ENCODE measurements around the gene HELQ. TPM values are rescaled to one million over a fixed set of nuclear protein-coding genes. Genes with fewer than 3 reads are reported as not detected.
A peak's percentile ranks its signal among the peaks of the same experiment; 100 is the strongest.

Gene HELQ
- total and polyA plus RNA-seq, 3 experiments from 2014 or later = 14.0 to 23.5 (median 15.3) TPM

DNA sequence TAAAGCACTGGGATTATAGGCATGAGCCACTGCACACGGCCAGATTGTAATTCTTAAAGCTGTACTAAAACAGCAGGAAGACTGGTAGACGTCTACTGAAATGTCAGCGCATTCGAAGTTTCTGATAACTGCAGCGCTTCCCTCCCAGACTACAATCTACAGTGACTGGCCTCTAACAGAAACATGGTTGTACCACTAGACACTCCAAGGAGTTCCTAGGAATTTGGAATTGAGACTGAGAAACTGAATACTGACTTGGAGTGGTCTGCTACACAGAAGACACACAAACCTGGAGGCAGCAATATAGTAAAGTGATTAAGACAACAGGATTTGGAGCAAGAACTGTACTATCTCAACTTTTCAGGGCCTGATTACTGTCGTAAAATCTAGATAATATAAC is 937 bp downstream of the HELQ start:
- no peaks in the 10 kb centered on the region for H3K9me3 Mint-ChIP-seq
- H3K4me1 Mint-ChIP-seq = peaks cover 43 to 76% (median 67%) of the 10 kb centered on the region in 3 donors
- peaks cover 0 to 77% (median 19%) of the 10 kb centered on the region in 3 donors for H3K36me3 Mint-ChIP-seq
- peak overlapping the region; percentile 80 for H3K4me3 ChIP-seq (ENCODE audit: low read length)
- no peaks in the 10 kb centered on the region for H3K9me3 ChIP-seq (ENCODE audit: low read length)
- ChIA-PET POLR2A (interaction anchor here (0.6 to 2.1 kb wide), 5 partner anchors 30 to 1025 kb away, joined by 4 to 24 read pairs (median 9); partner anchors contain the start of genes ABRAXAS1 and COQ2), CTCF (interaction anchor here (0.9 to 2.0 kb wide), 3 partner anchors 9 to 47 kb away, joined by 3 to 6 read pairs (median 4); no protein-coding TSS in a partner anchor)
- peak overlapping the region; percentile 98 to 100 (median 100) for H3K4me3 Mint-ChIP-seq
- peak overlapping the region; percentile 100 for H3K27ac Mint-ChIP-seq
- no peaks in the 10 kb centered on the region for H3K27me3 ChIP-seq (ENCODE audit: insufficient read depth, low read length, poor library complexity, severe bottlenecking)
- H3K27ac ChIP-seq (ENCODE audit: low read depth, low read length) = peak overlapping the region; percentile 99
- H3K36me3 ChIP-seq (ENCODE audit: insufficient read depth, low read length) = peaks cover 13% of the 10 kb centered on the region
- H3K27me3 Mint-ChIP-seq = peaks cover 0 to 2% of the 10 kb centered on the region in 2 donors
- DNase-seq = peak in 1 of 5 donors; percentile 16
- peaks cover 35% of the 10 kb centered on the region for H3K4me1 ChIP-seq (ENCODE audit: insufficient read depth, low read length)

- no peaks in the 10 kb centered on the region for H3K27me3 ChIP-seq (ENCODE audit: insufficient read depth, low read length, poor library complexity, severe bottlenecking)
- no peak overlapping the region for H3K27ac ChIP-seq (ENCODE audit: low read depth, low read length)
- POLR2A ChIA-PET = no interaction called here
- CTCF ChIA-PET = no interaction called here
- peaks cover 0 to 59% (median 13%) of the 10 kb centered on the region in 3 donors for H3K36me3 Mint-ChIP-seq
- H3K27me3 Mint-ChIP-seq = no peaks in the 10 kb centered on the region
- DNase-seq = no peak
- H3K4me3 ChIP-seq (ENCODE audit: low read length) = no peak overlapping the region
- H3K27ac Mint-ChIP-seq = peak overlapping the region in 7 of 8 donors; percentile 4 to 84 (median 39)
- no peaks in the 10 kb centered on the region for H3K9me3 ChIP-seq (ENCODE audit: low read length)
- H3K36me3 ChIP-seq (ENCODE audit: insufficient read depth, low read length) = peaks cover 8% of the 10 kb centered on the region
- H3K4me1 ChIP-seq (ENCODE audit: insufficient read depth, low read length) = peaks cover 3% of the 10 kb centered on the region
- H3K4me3 Mint-ChIP-seq = no peak overlapping the region
- H3K9me3 Mint-ChIP-seq = no peaks in the 10 kb centered on the region
- peaks cover 17 to 37% (median 30%) of the 10 kb centered on the region in 3 donors for H3K4me1 Mint-ChIP-seq
Measured at GRCh38 chr4:83449009-83449408, 6.6 kb downstream of the HELQ start.

DNA sequence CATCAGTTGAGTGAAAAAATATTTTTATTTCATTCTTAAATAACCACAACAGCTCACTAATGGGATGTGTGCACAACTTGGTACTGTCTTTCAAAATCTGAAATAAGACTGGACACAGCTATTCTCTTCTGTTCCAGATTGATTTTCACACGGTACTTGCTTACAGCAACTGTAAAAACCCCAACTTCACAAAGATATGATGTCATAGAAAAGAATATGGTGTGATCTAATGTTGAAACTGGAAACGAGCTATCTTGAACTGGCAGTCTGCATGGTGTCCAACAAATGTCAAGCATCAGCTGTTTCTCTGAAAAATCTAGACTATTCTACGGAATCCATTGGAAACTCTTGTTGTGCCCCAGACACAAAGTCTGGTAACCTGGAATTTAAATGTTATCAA is 14.7 kb downstream of the HELQ start:
- Histone ChIP-seq H3K36me3 (ENCODE audit: insufficient read depth, low read length) (peaks cover 26% of the 10 kb centered on the region), H3K4me1 (ENCODE audit: insufficient read depth, low read length) (no peaks in the 10 kb centered on the region), H3K4me3 (ENCODE audit: low read length) (no peak overlapping the region), H3K27me3 (ENCODE audit: insufficient read depth, low read length, poor library complexity, severe bottlenecking) (no peaks in the 10 kb centered on the region), H3K27ac (ENCODE audit: low read depth, low read length) (no peak overlapping the region), H3K9me3 (ENCODE audit: low read length) (no peaks in the 10 kb centered on the region)
- Mint-ChIP-seq H3K4me3 (no peak overlapping the region), H3K9me3 (no peaks in the 10 kb centered on the region), H3K27ac (no peak overlapping the region), H3K4me1 (peaks cover 0 to 14% (median 8%) of the 10 kb centered on the region in 3 donors), H3K36me3 (peaks cover 6 to 74% (median 24%) of the 10 kb centered on the region in 3 donors), H3K27me3 (no peaks in the 10 kb centered on the region)
- no peak for DNase-seq
- ChIA-PET CTCF (interaction anchor here (1.3 to 1.4 kb wide), 2 partner anchors 12 to 22 kb away, joined by 3 to 4 read pairs; no protein-coding TSS in a partner anchor), POLR2A (interaction anchor here (0.6 to 1.0 kb wide), 2 partner anchors 157 to 367 kb away, joined by 3 to 4 read pairs; no protein-coding TSS in a partner anchor)

GRCh38 chr4:83440148-83440814 is 15.3 kb downstream of the HELQ start:
- H3K27me3 ChIP-seq (ENCODE audit: insufficient read depth, low read length, poor library complexity, severe bottlenecking) = no peaks in the 10 kb centered on the region
- H3K9me3 ChIP-seq (ENCODE audit: low read length) = no peaks in the 10 kb centered on the region
- Mint-ChIP-seq H3K9me3 (no peaks in the 10 kb centered on the region), H3K4me1 (peaks cover 0 to 19% (median 12%) of the 10 kb centered on the region in 3 donors), H3K4me3 (no peak overlapping the region), H3K27me3 (no peaks in the 10 kb centered on the region), H3K27ac (no peak overlapping the region), H3K36me3 (peaks cover 6 to 74% (median 27%) of the 10 kb centered on the region in 3 donors)
- H3K4me3 ChIP-seq (ENCODE audit: low read length) = no peak overlapping the region
- H3K4me1 ChIP-seq (ENCODE audit: insufficient read depth, low read length) = no peaks in the 10 kb centered on the region
- ChIA-PET POLR2A (interaction anchor here (0.6 to 1.0 kb wide), 2 partner anchors 156 to 366 kb away, joined by 3 to 4 read pairs; no protein-coding TSS in a partner anchor), CTCF (no interaction called here)
- H3K27ac ChIP-seq (ENCODE audit: low read depth, low read length) = no peak overlapping the region
- no peak for DNase-seq
- H3K36me3 ChIP-seq (ENCODE audit: insufficient read depth, low read length) = peaks cover 27% of the 10 kb centered on the region

- H3K4me3 ChIP-seq (ENCODE audit: low read length) = no peak overlapping the region
- no peaks in the 10 kb centered on the region for H3K9me3 ChIP-seq (ENCODE audit: low read length)
- POLR2A ChIA-PET = interaction anchor here (0.5 kb wide), 1 partner anchor 1931 kb away, joined by 4 read pairs; no protein-coding TSS in a partner anchor
- no peak overlapping the region for H3K27ac ChIP-seq (ENCODE audit: low read depth, low read length)
- no peaks in the 10 kb centered on the region for H3K27me3 Mint-ChIP-seq
- H3K36me3 ChIP-seq (ENCODE audit: insufficient read depth, low read length) = peaks cover 24% of the 10 kb centered on the region
- CTCF ChIA-PET = interaction anchor here (1.3 kb wide), 1 partner anchor 15 kb away, joined by 3 read pairs; no protein-coding TSS in a partner anchor
- no peak for DNase-seq
- H3K27me3 ChIP-seq (ENCODE audit: insufficient read depth, low read length, poor library complexity, severe bottlenecking) = no peaks in the 10 kb centered on the region
- no peak overlapping the region for H3K27ac Mint-ChIP-seq
- no peak overlapping the region for H3K4me3 Mint-ChIP-seq
- H3K36me3 Mint-ChIP-seq = peaks cover 6 to 69% (median 26%) of the 10 kb centered on the region in 3 donors
- H3K4me1 Mint-ChIP-seq = peaks cover 0 to 27% (median 16%) of the 10 kb centered on the region in 3 donors
- H3K9me3 Mint-ChIP-seq = no peaks in the 10 kb centered on the region
- no peaks in the 10 kb centered on the region for H3K4me1 ChIP-seq (ENCODE audit: insufficient read depth, low read length)
Measured at GRCh38 chr4:83438719-83439118, 16.9 kb downstream of the HELQ start.

DNA sequence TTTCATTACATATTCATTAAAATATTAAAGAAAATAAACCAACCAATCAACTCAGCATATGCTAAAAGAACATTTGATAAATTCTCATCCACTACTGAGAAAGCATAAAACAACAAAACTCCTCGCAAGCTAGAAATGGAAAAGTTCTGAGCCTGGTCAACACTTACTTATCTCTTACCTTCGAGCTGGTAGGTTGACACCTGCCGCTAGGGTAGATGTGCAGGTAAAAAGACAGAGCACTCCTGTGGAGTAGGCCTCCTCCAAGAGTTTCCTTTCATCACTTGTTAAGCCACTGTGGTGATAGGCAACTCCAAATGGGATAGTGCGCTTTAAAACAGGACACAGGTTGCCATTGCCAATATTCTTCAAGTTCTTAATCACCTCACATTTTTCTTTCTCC is 18.9 kb downstream of the HELQ start:
- Histone ChIP-seq H3K4me3 (ENCODE audit: low read length) (no peak overlapping the region), H3K9me3 (ENCODE audit: low read length) (no peaks in the 10 kb centered on the region), H3K36me3 (ENCODE audit: insufficient read depth, low read length) (peaks cover 21% of the 10 kb centered on the region), H3K27me3 (ENCODE audit: insufficient read depth, low read length, poor library complexity, severe bottlenecking) (no peaks in the 10 kb centered on the region), H3K27ac (ENCODE audit: low read depth, low read length) (no peak overlapping the region), H3K4me1 (ENCODE audit: insufficient read depth, low read length) (no peaks in the 10 kb centered on the region)
- no peak overlapping the region for H3K4me3 Mint-ChIP-seq
- ChIA-PET POLR2A (no interaction called here), CTCF (no interaction called here)
- H3K4me1 Mint-ChIP-seq = peaks cover 4 to 31% (median 16%) of the 10 kb centered on the region in 3 donors
- DNase-seq = no peak
- peaks cover 6 to 63% (median 26%) of the 10 kb centered on the region in 3 donors for H3K36me3 Mint-ChIP-seq
- no peaks in the 10 kb centered on the region for H3K9me3 Mint-ChIP-seq
- H3K27ac Mint-ChIP-seq = peak overlapping the region in 2 of 8 donors; percentile 12 to 52
- H3K27me3 Mint-ChIP-seq = no peaks in the 10 kb centered on the region

- Histone ChIP-seq H3K4me3 (ENCODE audit: low read length) (no peak overlapping the region), H3K36me3 (ENCODE audit: insufficient read depth, low read length) (peaks cover 11% of the 10 kb centered on the region), H3K27ac (ENCODE audit: low read depth, low read length) (no peak overlapping the region), H3K9me3 (ENCODE audit: low read length) (no peaks in the 10 kb centered on the region), H3K4me1 (ENCODE audit: insufficient read depth, low read length) (no peaks in the 10 kb centered on the region), H3K27me3 (ENCODE audit: insufficient read depth, low read length, poor library complexity, severe bottlenecking) (no peaks in the 10 kb centered on the region)
- POLR2A ChIA-PET = no interaction called here
- no peak for DNase-seq
- H3K36me3 Mint-ChIP-seq = peaks cover 6 to 59% (median 21%) of the 10 kb centered on the region in 3 donors
- H3K4me3 Mint-ChIP-seq = no peak overlapping the region
- CTCF ChIA-PET = no interaction called here
- no peak overlapping the region for H3K27ac Mint-ChIP-seq
- peaks cover 4 to 22% (median 13%) of the 10 kb centered on the region in 3 donors for H3K4me1 Mint-ChIP-seq
- no peaks in the 10 kb centered on the region for H3K27me3 Mint-ChIP-seq
- H3K9me3 Mint-ChIP-seq = no peaks in the 10 kb centered on the region
Measured at GRCh38 chr4:83431200-83431599, 24.4 kb downstream of the HELQ start.

DNA sequence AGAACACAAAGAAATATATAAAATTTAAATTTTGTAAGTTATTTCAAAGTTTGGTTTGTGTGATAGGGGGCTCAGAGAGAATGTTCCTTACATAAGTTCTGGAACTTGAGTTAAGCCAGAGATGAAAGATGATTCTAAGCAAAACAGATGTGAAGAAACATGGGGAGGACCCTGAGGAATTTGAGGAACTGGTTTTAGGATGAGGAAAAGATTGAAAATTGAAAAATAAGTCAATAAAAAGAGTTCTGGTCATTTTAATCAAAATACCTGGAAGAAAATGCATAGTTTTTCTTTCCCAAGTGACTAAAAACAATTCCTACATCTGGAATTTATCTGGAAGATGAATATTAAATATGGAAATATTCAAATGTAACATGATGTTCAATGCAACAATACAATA is 37.4 kb downstream of the HELQ start:
- Mint-ChIP-seq H3K4me3 (no peak overlapping the region), H3K4me1 (no peaks in the 10 kb centered on the region), H3K27me3 (no peaks in the 10 kb centered on the region), H3K36me3 (peaks cover 12 to 71% (median 18%) of the 10 kb centered on the region in 3 donors), H3K9me3 (no peaks in the 10 kb centered on the region), H3K27ac (peak overlapping the region in 1 of 8 donors; percentile 63)
- ChIA-PET POLR2A (no interaction called here), CTCF (interaction anchor here (1.2 kb wide), 1 partner anchor 118 kb away, joined by 3 read pairs; the partner anchor contains the start of gene GPAT3)
- Histone ChIP-seq H3K9me3 (ENCODE audit: low read length) (no peaks in the 10 kb centered on the region), H3K4me3 (ENCODE audit: low read length) (no peak overlapping the region), H3K27ac (ENCODE audit: low read depth, low read length) (no peak overlapping the region), H3K36me3 (ENCODE audit: insufficient read depth, low read length) (peaks cover 23% of the 10 kb centered on the region), H3K4me1 (ENCODE audit: insufficient read depth, low read length) (no peaks in the 10 kb centered on the region), H3K27me3 (ENCODE audit: insufficient read depth, low read length, poor library complexity, severe bottlenecking) (no peaks in the 10 kb centered on the region)
- DNase-seq = no peak

Measured in CD8-positive, alpha-beta memory T cell (primary cell).